ENCODE results near the gene RPL18A.

RPL18A gene

DNA sequence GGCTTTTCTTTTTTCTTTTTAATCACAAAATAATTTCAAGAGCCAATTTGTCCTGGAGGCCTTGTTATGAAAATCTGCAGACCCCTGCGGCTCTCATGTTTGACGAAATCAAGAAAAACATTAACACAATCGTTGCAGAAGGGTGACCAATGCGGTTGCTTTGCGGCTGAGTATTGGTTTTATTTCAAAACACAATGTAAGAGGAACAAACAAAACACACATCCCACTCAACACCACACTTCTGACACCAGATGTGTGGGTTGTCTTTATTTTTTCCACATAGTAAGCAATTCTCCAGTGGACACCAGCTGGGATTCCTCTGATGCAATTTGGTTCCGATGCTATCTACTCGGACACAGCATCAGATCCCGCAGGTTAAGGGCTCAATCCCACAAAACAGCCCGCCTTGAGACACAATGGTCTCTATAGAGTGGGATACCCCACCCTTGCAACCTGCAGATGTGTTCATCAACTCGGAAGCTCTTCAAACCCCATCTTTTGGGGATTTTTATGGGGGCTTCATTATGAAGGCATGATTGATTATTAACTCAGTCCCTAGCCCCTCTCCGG lies 51.2 kb downstream of the RPL18A start:
- DNase-seq (ENCODE audit: low read depth, low spot score), result no peak
